IgD-negative memory B cell (primary cell): ENCODE measurements around the gene JMY. TPM values are rescaled to one million over a fixed set of nuclear protein-coding genes. Genes with fewer than 3 reads are reported as not detected.

ENCODE experiments used
- H3K27ac Mint-ChIP-seq, 3 donors: one replicate each; pipeline ENCODE4 v1.8.0; 2020 to 2022; ENCODE audit warnings: mild to moderate bottlenecking in 3 of 3, mixed read lengths in 3 of 3, moderate library complexity in 1 of 3
- H3K27me3 Mint-ChIP-seq: one replicate; pipeline ENCODE4 v1.8.0; 2021; ENCODE audit warnings: mixed read lengths
- H3K36me3 Mint-ChIP-seq: one replicate; pipeline ENCODE4 v1.8.0; 2020; ENCODE audit warnings: mild to moderate bottlenecking, mixed read lengths
- H3K4me1 Mint-ChIP-seq, 3 donors: one replicate each; pipeline ENCODE4 v1.8.0; 2020 to 2022; ENCODE audit warnings: mixed read lengths in 3 of 3, mild to moderate bottlenecking in 1 of 3
- H3K4me3 Mint-ChIP-seq, 4 donors: one replicate each; pipeline ENCODE4 v1.8.0; 2020 to 2022; ENCODE audit warnings: mild to moderate bottlenecking in 4 of 4, mixed read lengths in 4 of 4, moderate library complexity in 3 of 4
- H3K9me3 Mint-ChIP-seq, 3 donors: one replicate each; pipeline ENCODE4 v1.8.0; 2020 to 2021; ENCODE audit warnings: mixed read lengths in 3 of 3, mild to moderate bottlenecking in 1 of 3
- polyA plus RNA-seq: library from polyadenylated mRNA; unstranded; fragments of 300-500 nt; fragmentation: Illumina TruSeq; gene quantifications from one replicate; pipeline ENCODE4 v1.2.3, GENCODE V29; 2021

Gene JMY
- polyA plus RNA-seq, 1 donor from 2014 or later = 4.6 TPM

GRCh38 chr5:79287907-79288306, 52.0 kb downstream of the JMY start:
- Mint-ChIP-seq H3K27ac (no peak overlapping the region), H3K9me3 (peaks cover 0 to 2% (median 0%) of the 10 kb centered on the region in 3 donors), H3K4me1 (peaks cover 0 to 1% (median 0%) of the 10 kb centered on the region in 3 donors), H3K36me3 (peaks cover 19% of the 10 kb centered on the region), H3K4me3 (no peak overlapping the region), H3K27me3 (no peaks in the 10 kb centered on the region)

- peaks cover 0 to 2% (median 0%) of the 10 kb centered on the region in 3 donors for H3K4me1 Mint-ChIP-seq
- no peaks in the 10 kb centered on the region for H3K27me3 Mint-ChIP-seq
- no peak overlapping the region for H3K4me3 Mint-ChIP-seq
- no peaks in the 10 kb centered on the region for H3K9me3 Mint-ChIP-seq
- H3K27ac Mint-ChIP-seq = no peak overlapping the region
- peaks cover 13% of the 10 kb centered on the region for H3K36me3 Mint-ChIP-seq
These were observed 59.1 kb downstream of the JMY start for GRCh38 chr5:79295029-79295428.

GRCh38 chr5:79297661-79298060, 61.7 kb downstream of the JMY start:
- Mint-ChIP-seq H3K27ac (peak overlapping the region in 1 of 3 donors; percentile 18), H3K27me3 (no peaks in the 10 kb centered on the region), H3K4me1 (peaks cover 0 to 2% (median 1%) of the 10 kb centered on the region in 3 donors), H3K9me3 (no peaks in the 10 kb centered on the region), H3K36me3 (peaks cover 11% of the 10 kb centered on the region), H3K4me3 (no peak overlapping the region)

- Mint-ChIP-seq H3K4me3 (peak overlapping the region in 1 of 4 donors; percentile 55), H3K36me3 (peaks cover 7% of the 10 kb centered on the region), H3K27me3 (no peaks in the 10 kb centered on the region), H3K27ac (peak overlapping the region in 1 of 3 donors; percentile 20), H3K9me3 (no peaks in the 10 kb centered on the region), H3K4me1 (peaks cover 0 to 2% (median 1%) of the 10 kb centered on the region in 3 donors)
These were observed 65.2 kb downstream of the JMY start for GRCh38 chr5:79301046-79301712.

GRCh38 chr5:79302454-79302853, 66.5 kb downstream of the JMY start:
- Mint-ChIP-seq H3K27me3 (no peaks in the 10 kb centered on the region), H3K4me3 (no peak overlapping the region), H3K4me1 (peaks cover 0 to 1% (median 0%) of the 10 kb centered on the region in 3 donors), H3K9me3 (no peaks in the 10 kb centered on the region), H3K36me3 (peaks cover 12% of the 10 kb centered on the region), H3K27ac (no peak overlapping the region)

- no peak overlapping the region for H3K27ac Mint-ChIP-seq
- H3K9me3 Mint-ChIP-seq = no peaks in the 10 kb centered on the region
- H3K27me3 Mint-ChIP-seq = no peaks in the 10 kb centered on the region
- peaks cover 12% of the 10 kb centered on the region for H3K36me3 Mint-ChIP-seq
- H3K4me3 Mint-ChIP-seq = no peak overlapping the region
- H3K4me1 Mint-ChIP-seq = peaks cover 0 to 1% (median 0%) of the 10 kb centered on the region in 3 donors
These were observed 69.8 kb downstream of the JMY start for GRCh38 chr5:79305706-79306105.

GRCh38 chr5:79318935-79319614, 83.1 kb downstream of the JMY start:
- peak overlapping the region in 1 of 4 donors; percentile 3 for H3K4me3 Mint-ChIP-seq
- H3K9me3 Mint-ChIP-seq = no peaks in the 10 kb centered on the region
- H3K27ac Mint-ChIP-seq = no peak overlapping the region
- H3K4me1 Mint-ChIP-seq = no peaks in the 10 kb centered on the region
- H3K36me3 Mint-ChIP-seq = peaks cover 15% of the 10 kb centered on the region
- no peaks in the 10 kb centered on the region for H3K27me3 Mint-ChIP-seq

- H3K4me3 Mint-ChIP-seq = no peak overlapping the region
- no peak overlapping the region for H3K27ac Mint-ChIP-seq
- no peaks in the 10 kb centered on the region for H3K4me1 Mint-ChIP-seq
- no peaks in the 10 kb centered on the region for H3K36me3 Mint-ChIP-seq
- H3K9me3 Mint-ChIP-seq = no peaks in the 10 kb centered on the region
- H3K27me3 Mint-ChIP-seq = no peaks in the 10 kb centered on the region
These were observed 93.5 kb downstream of the JMY start for GRCh38 chr5:79329453-79329852.

- Mint-ChIP-seq H3K27ac (no peak overlapping the region), H3K27me3 (no peaks in the 10 kb centered on the region), H3K4me3 (no peak overlapping the region), H3K4me1 (no peaks in the 10 kb centered on the region), H3K36me3 (no peaks in the 10 kb centered on the region), H3K9me3 (peaks cover 0 to 2% (median 0%) of the 10 kb centered on the region in 3 donors)
These were observed 94.1 kb downstream of the JMY start for GRCh38 chr5:79330071-79330470.

- Mint-ChIP-seq H3K36me3 (peaks cover 2% of the 10 kb centered on the region), H3K4me3 (no peak overlapping the region), H3K4me1 (no peaks in the 10 kb centered on the region), H3K27me3 (peaks cover 6% of the 10 kb centered on the region), H3K27ac (no peak overlapping the region), H3K9me3 (peaks cover 0 to 11% (median 4%) of the 10 kb centered on the region in 3 donors)
These were observed 98.1 kb downstream of the JMY start for GRCh38 chr5:79333852-79334557.

- Mint-ChIP-seq H3K4me1 (no peaks in the 10 kb centered on the region), H3K27me3 (no peaks in the 10 kb centered on the region), H3K4me3 (no peak overlapping the region), H3K36me3 (no peaks in the 10 kb centered on the region), H3K27ac (no peak overlapping the region), H3K9me3 (no peaks in the 10 kb centered on the region)
These were observed 110.5 kb downstream of the JMY start for GRCh38 chr5:79346420-79346824.

GRCh38 chr5:79349047-79349446, 113.1 kb downstream of the JMY start:
- Mint-ChIP-seq H3K36me3 (peaks cover 2% of the 10 kb centered on the region), H3K27me3 (no peaks in the 10 kb centered on the region), H3K4me1 (peaks cover 0 to 1% (median 0%) of the 10 kb centered on the region in 3 donors), H3K27ac (no peak overlapping the region), H3K4me3 (no peak overlapping the region), H3K9me3 (peaks cover 0 to 2% (median 0%) of the 10 kb centered on the region in 3 donors)

GRCh38 chr5:79349881-79350280, 114.0 kb downstream of the JMY start:
- no peak overlapping the region for H3K4me3 Mint-ChIP-seq
- peaks cover 2% of the 10 kb centered on the region for H3K36me3 Mint-ChIP-seq
- H3K27ac Mint-ChIP-seq = no peak overlapping the region
- peaks cover 0 to 2% (median 0%) of the 10 kb centered on the region in 3 donors for H3K9me3 Mint-ChIP-seq
- H3K27me3 Mint-ChIP-seq = no peaks in the 10 kb centered on the region
- peaks cover 0 to 1% (median 0%) of the 10 kb centered on the region in 3 donors for H3K4me1 Mint-ChIP-seq

GRCh38 chr5:79357398-79357797, 121.5 kb downstream of the JMY start:
- no peak overlapping the region for H3K27ac Mint-ChIP-seq
- peaks cover 2% of the 10 kb centered on the region for H3K36me3 Mint-ChIP-seq
- peaks cover 0 to 1% (median 0%) of the 10 kb centered on the region in 3 donors for H3K4me1 Mint-ChIP-seq
- H3K9me3 Mint-ChIP-seq = peaks cover 2 to 5% (median 2%) of the 10 kb centered on the region in 3 donors
- H3K4me3 Mint-ChIP-seq = no peak overlapping the region
- peaks cover 3% of the 10 kb centered on the region for H3K27me3 Mint-ChIP-seq
